ENCODE measurements around the gene LCN1. TPM values are rescaled to one million over a fixed set of nuclear protein-coding genes. Genes with fewer than 3 reads are reported as not detected.

Gene LCN1
- total and polyA plus RNA-seq, 4 donors: not detected

GRCh38 chr9:135573124-135573523 lies 51.9 kb downstream of the LCN1 start (continued):
- TF ChIP-seq CTCF (IDR thresholded peaks at IDR 0.05; ENCODE audit: low read depth, low read length, missing input control) (no peak), RAD21 (IDR thresholded peaks at IDR 0.05) (no peak), HNF4G (IDR thresholded peaks at IDR 0.05) (no peak), FOXA1 (IDR thresholded peaks at IDR 0.05) (no peak), EGR1 (IDR thresholded peaks at IDR 0.05; ENCODE audit: low read depth in 2 of 2) (no peak), MAX (IDR thresholded peaks at IDR 0.05) (no peak)

- no peaks in the 10 kb centered on the region for H3K36me3 ChIP-seq (ENCODE audit: control insufficient read depth in 4 of 4, insufficient read depth in 3 of 4, low read depth in 1 of 4, low read length in 3 of 4)
- no peaks in the 10 kb centered on the region for H3K4me1 ChIP-seq (ENCODE audit: control insufficient read depth in 4 of 4, insufficient read depth in 4 of 4, low read length in 3 of 4)
- no peak overlapping the region for H3K9ac ChIP-seq (ENCODE audit: low read depth in 1 of 2, low read length in 2 of 2)
- no peaks in the 10 kb centered on the region for H3K9me3 ChIP-seq (ENCODE audit: control insufficient read depth in 4 of 4, low read length in 3 of 4)
- WGBS: 71% methylated on average over 14 of the region's 14 CpGs
- no peak overlapping the region for H3K4me3 ChIP-seq (ENCODE audit: low read depth in 1 of 3, low read length in 3 of 3)
- no peak overlapping the region for H3K27ac ChIP-seq (ENCODE audit: low read depth in 1 of 2, low read length in 2 of 2)
- peaks cover 0 to 14% (median 2%) of the 10 kb centered on the region in 4 donors for H3K27me3 ChIP-seq (ENCODE audit: control insufficient read depth in 4 of 4, insufficient read depth in 4 of 4, low read length in 3 of 4)
- TF ChIP-seq SP1 (IDR thresholded peaks at IDR 0.05) (no peak), RXRA (IDR thresholded peaks at IDR 0.05) (no peak), JUND (IDR thresholded peaks at IDR 0.05) (no peak)
- DNase-seq (ENCODE audit: low spot score): no peak
These were observed 53.1 kb downstream of the LCN1 start for GRCh38 chr9:135574331-135574730.

GRCh38 chr9:135574943-135575342 lies 53.7 kb downstream of the LCN1 start:
- TF ChIP-seq HNF4G (IDR thresholded peaks at IDR 0.05) (no peak), RXRA (IDR thresholded peaks at IDR 0.05) (no peak), EGR1 (IDR thresholded peaks at IDR 0.05; ENCODE audit: low read depth in 2 of 2) (no peak), YY1 (IDR thresholded peaks at IDR 0.05) (no peak), JUND (IDR thresholded peaks at IDR 0.05) (no peak), FOXA2 (IDR thresholded peaks at IDR 0.05) (no peak), HNF4A (conservative IDR thresholded peaks at IDR 0.05) (no peak), FOXA1 (IDR thresholded peaks at IDR 0.05) (no peak)
- DNase-seq (ENCODE audit: low spot score): no peak
- 90% methylated on average over 15 of the region's 15 CpGs for WGBS
- H3K9ac ChIP-seq (ENCODE audit: low read depth in 1 of 2, low read length in 2 of 2): no peak overlapping the region
- H3K4me3 ChIP-seq (ENCODE audit: low read depth in 1 of 3, low read length in 3 of 3): no peak overlapping the region
- peaks cover 0 to 14% (median 2%) of the 10 kb centered on the region in 4 donors for H3K27me3 ChIP-seq (ENCODE audit: control insufficient read depth in 4 of 4, insufficient read depth in 4 of 4, low read length in 3 of 4)
- no peak overlapping the region for H3K27ac ChIP-seq (ENCODE audit: low read depth in 1 of 2, low read length in 2 of 2)
- no peaks in the 10 kb centered on the region for H3K4me1 ChIP-seq (ENCODE audit: control insufficient read depth in 4 of 4, insufficient read depth in 4 of 4, low read length in 3 of 4)
- no peaks in the 10 kb centered on the region for H3K36me3 ChIP-seq (ENCODE audit: control insufficient read depth in 4 of 4, insufficient read depth in 3 of 4, low read depth in 1 of 4, low read length in 3 of 4)
- no peaks in the 10 kb centered on the region for H3K9me3 ChIP-seq (ENCODE audit: control insufficient read depth in 4 of 4, low read length in 3 of 4)

Other genes starting within 250 kb of the LCN1 start
- gene PPP1R26, start 41.7 kb upstream of the LCN1 start, total RNA-seq: 1 to 10 TPM; 4.6 to 9.5 TPM
- 1 to 10 TPM; 1.5 to 3.7 TPM for gene PPP1R26, start 41.7 kb upstream of the LCN1 start, polyA plus RNA-seq
- gene MRPS2, start 20.8 kb upstream of the LCN1 start, total RNA-seq: 10 to 100 TPM; 10.9 to 13.1 TPM
- 10 to 100 TPM; 49.9 to 71.8 TPM for gene MRPS2, start 20.8 kb upstream of the LCN1 start, polyA plus RNA-seq
- gene OBP2A, start 24.7 kb downstream of the LCN1 start, total RNA-seq: not detected
- gene OBP2A, start 24.7 kb downstream of the LCN1 start, polyA plus RNA-seq: not detected
- not detected for gene PAEP, start 40.3 kb downstream of the LCN1 start, total RNA-seq
- not detected for gene PAEP, start 40.3 kb downstream of the LCN1 start, polyA plus RNA-seq
- gene GLT6D1, start 118.1 kb downstream of the LCN1 start, total RNA-seq: not detected
- gene GLT6D1, start 118.1 kb downstream of the LCN1 start, polyA plus RNA-seq: not detected
- gene LCN9, start 141.9 kb downstream of the LCN1 start, total RNA-seq: not detected
- not detected for gene LCN9, start 141.9 kb downstream of the LCN1 start, polyA plus RNA-seq
- gene SOHLH1, start 178.0 kb downstream of the LCN1 start, total RNA-seq: not detected
- gene SOHLH1, start 178.0 kb downstream of the LCN1 start, polyA plus RNA-seq: not detected
- gene KCNT1, start 180.7 kb downstream of the LCN1 start, total RNA-seq: under 1 TPM in 1 of 2 donors, not detected in 1; 0.08 TPM
- gene KCNT1, start 180.7 kb downstream of the LCN1 start, polyA plus RNA-seq: under 1 TPM in 1 of 2 donors, not detected in 1; 0.08 TPM